NCI-H1105 treated with DMSO at 0.1 percent for 48 hours (cell line): ENCODE results near the gene COMMD7.

Experiments used
- DNase-seq: peaks from one replicate; lab custom pipeline; 2025; lab: John Stamatoyannopoulos, UW

The COMMD7 gene

GRCh38 chr20:32675223-32675975, 67.9 kb downstream of the COMMD7 start:
- peak; percentile 78 for DNase-seq

GRCh38 chr20:32674362-32674789, 68.9 kb downstream of the COMMD7 start:
- DNase-seq: peak; percentile 56

- DNase-seq: peak; percentile 43
Observed at GRCh38 chr20:32672982-32673851, 70.0 kb downstream of the COMMD7 start.

- DNase-seq: no peak
Observed at GRCh38 chr20:32672394-32672981, 70.8 kb downstream of the COMMD7 start.

GRCh38 chr20:32670773-32671455, 72.4 kb downstream of the COMMD7 start:
- DNase-seq: no peak

- no peak for DNase-seq
Observed at GRCh38 chr20:32667027-32667426, 76.2 kb downstream of the COMMD7 start.

GRCh38 chr20:32664678-32665159, 78.5 kb downstream of the COMMD7 start:
- DNase-seq: no peak

GRCh38 chr20:32664012-32664677, 79.1 kb downstream of the COMMD7 start:
- DNase-seq: no peak

GRCh38 chr20:32663335-32664011, 79.8 kb downstream of the COMMD7 start:
- DNase-seq: no peak

- no peak for DNase-seq
Observed at GRCh38 chr20:32661820-32662528, 81.3 kb downstream of the COMMD7 start.

GRCh38 chr20:32660661-32661060, 82.6 kb downstream of the COMMD7 start:
- no peak for DNase-seq

- no peak for DNase-seq
Observed at GRCh38 chr20:32656827-32657226, 86.4 kb downstream of the COMMD7 start.

- DNase-seq: no peak
Observed at GRCh38 chr20:32655903-32656512, 87.3 kb downstream of the COMMD7 start.

- DNase-seq: peak; percentile 52
Observed at GRCh38 chr20:32652739-32653526, 90.3 kb downstream of the COMMD7 start.
